Medulla oblongata (tissue), 1 donor: ENCODE results near the gene S100B.
A peak's percentile ranks its signal among the peaks of the same experiment; 100 is the strongest.

Experiments used
- DNase-seq: peaks from one replicate; pipeline ENCODE4 v3.0.0-alpha.2; 2015; ENCODE audit errors: extremely low spot score

S100B gene

GRCh38 chr21:46627726-46628125 lies 22.8 kb upstream of the S100B start:
- no peak for DNase-seq

- no peak for DNase-seq
These were observed 22.2 kb upstream of the S100B start for GRCh38 chr21:46626975-46627501.

GRCh38 chr21:46626536-46626935 lies 21.7 kb upstream of the S100B start:
- no peak for DNase-seq

GRCh38 chr21:46625759-46626158 lies 20.9 kb upstream of the S100B start:
- DNase-seq, result no peak

- no peak for DNase-seq
These were observed 19.2 kb upstream of the S100B start for GRCh38 chr21:46624050-46624449.

- peak; percentile 95 for DNase-seq
These were observed 17.3 kb upstream of the S100B start for GRCh38 chr21:46622226-46622625.

- DNase-seq, result peak; percentile 96
These were observed 16.7 kb upstream of the S100B start for GRCh38 chr21:46621457-46622182.

- peak; percentile 73 for DNase-seq
These were observed 16.0 kb upstream of the S100B start for GRCh38 chr21:46620846-46621245.

- no peak for DNase-seq
These were observed 15.0 kb upstream of the S100B start for GRCh38 chr21:46619846-46620245.

GRCh38 chr21:46618738-46619379 lies 14.0 kb upstream of the S100B start:
- DNase-seq, result no peak

GRCh38 chr21:46617267-46618051 lies 12.6 kb upstream of the S100B start:
- no peak for DNase-seq

- no peak for DNase-seq
These were observed 11.8 kb upstream of the S100B start for GRCh38 chr21:46616656-46617055.

- DNase-seq, result no peak
These were observed 11.2 kb upstream of the S100B start for GRCh38 chr21:46616050-46616449.

- DNase-seq, result no peak
These were observed 8.5 kb upstream of the S100B start for GRCh38 chr21:46613391-46613790.

GRCh38 chr21:46610018-46610701 lies 5.3 kb upstream of the S100B start:
- DNase-seq, result no peak

GRCh38 chr21:46608672-46609111 lies 3.8 kb upstream of the S100B start:
- no peak for DNase-seq

- no peak for DNase-seq
These were observed 2.8 kb upstream of the S100B start for GRCh38 chr21:46607636-46608035.

- DNase-seq, result no peak
These were observed 1.5 kb upstream of the S100B start for GRCh38 chr21:46606427-46606813.

- peak; percentile 72 for DNase-seq
These were observed 1.0 kb upstream of the S100B start for GRCh38 chr21:46605767-46606426.

- no peak for DNase-seq
These were observed 430 bp downstream of the S100B start for GRCh38 chr21:46604329-46604974.

- peak; percentile 60 for DNase-seq
These were observed 1.7 kb downstream of the S100B start for GRCh38 chr21:46603228-46603627.
